ENCODE measurements around the gene BCAS3.
"Not testable (repeated sequence)": the region's sequence is repeated elsewhere in the genome, so short reads cannot be mapped to it uniquely, and the experiment has no call there.

BCAS3 gene

DNA sequence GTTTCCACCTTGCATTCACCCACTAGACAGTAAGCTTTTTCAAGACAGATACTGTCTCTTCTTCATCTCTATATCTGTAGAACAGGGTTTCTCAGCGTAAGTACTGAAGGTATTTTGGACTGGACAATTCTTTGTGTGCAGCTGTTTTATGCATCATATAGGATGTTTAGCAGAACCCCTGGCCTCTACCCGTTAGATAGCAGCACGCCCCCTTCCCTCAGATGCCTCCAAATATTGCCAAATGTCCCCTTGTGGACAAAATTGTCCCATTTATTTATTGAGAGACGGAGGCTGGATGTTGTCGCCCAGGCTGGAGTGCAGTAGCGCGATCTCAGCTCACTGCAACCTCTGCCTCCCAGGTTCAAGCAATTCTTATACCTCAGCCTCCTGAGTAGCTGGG lies 458.6 kb downstream of the BCAS3 start:
- DNase-seq = no peak

DNA sequence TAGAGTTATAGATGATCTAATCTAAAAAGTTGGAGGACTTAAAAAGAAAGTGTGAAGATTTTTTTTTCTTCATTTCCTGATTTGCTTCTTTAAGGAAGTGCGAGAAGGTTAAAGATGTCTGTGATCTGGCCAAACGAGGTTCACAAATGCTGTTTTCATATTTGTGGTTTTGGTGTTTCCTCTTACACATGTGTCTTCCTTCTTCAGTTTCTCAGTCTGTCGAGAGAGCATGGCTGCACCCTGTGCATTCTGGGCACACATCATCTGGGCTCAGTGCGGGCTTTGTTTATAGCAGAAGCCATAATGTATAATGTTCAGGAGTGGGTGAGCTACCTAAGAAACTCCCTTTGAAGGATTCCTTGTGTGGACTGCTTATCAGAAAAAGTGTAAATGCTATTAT lies 461.6 kb downstream of the BCAS3 start:
- no peak for DNase-seq

DNA sequence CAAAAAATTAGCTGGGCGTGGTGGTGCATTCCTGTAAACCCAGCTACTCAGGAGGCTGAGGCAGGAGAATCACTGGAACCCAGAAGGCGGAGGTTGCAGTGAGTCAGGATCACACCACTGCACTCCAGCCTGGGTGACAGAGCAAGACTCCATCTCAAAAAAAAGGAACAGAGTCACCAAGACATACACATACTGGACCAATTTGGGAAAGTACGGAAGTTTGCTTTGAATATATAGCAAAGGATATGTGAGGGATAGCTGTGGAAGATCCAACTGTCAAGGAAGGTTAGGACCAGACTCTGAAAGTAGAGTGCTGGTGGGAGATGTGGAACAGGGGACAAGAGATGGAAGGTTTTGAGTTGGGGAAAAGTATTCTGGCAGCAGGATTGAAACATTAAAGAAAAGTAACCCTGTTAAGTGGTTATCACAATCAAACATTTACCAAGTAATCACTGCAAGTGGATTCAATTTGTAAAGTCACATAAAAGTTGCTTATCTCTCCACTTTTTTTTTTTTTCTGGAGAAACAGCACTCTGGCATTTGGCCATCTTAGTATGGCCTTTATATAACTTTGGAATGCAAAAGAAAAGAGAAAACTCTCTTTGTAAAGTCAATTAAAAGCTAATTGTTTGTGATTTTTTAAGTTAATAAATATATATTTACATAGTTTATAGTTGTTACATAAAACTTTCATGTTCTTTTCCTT lies 462.6 kb downstream of the BCAS3 start:
- no peak for DNase-seq

DNA sequence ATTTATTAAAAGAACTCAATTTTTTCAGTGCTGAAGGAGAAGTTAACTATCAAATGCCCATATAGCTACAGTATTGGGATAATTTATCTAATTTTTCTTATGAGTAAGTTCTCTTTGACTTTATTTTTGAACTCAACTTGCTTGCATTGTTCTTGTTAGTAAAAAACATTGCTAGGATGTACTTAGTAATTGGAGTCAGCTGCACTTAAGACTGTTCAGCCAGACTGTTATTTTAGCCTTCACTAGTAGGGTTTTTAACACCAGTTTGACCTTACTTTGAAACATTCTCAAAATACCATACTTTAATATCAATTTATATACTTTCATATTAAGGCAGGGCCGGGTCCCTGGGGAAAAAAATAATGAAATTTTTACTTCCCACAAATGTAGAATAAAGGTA lies 465.4 kb downstream of the BCAS3 start:
- no peak for DNase-seq

DNA sequence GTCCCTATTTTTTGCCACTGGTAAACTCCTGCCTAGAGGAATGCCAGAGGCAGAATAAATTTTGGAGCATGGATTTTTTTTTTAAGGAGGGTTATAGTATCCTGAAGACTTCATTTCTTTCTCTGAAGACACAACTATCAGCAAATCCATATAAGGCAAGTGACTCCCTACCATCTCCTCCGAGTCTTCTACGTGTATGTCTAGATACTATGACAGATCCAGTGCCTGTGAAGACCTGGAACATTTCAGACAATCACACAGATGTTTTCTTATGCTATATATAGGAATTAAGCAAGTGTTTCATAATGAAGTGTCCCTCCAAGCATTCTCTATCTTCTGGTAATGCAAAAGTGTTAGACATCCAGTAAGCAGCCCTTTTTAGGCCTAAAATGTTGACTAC lies 466.5 kb downstream of the BCAS3 start:
- no peak for DNase-seq

DNA sequence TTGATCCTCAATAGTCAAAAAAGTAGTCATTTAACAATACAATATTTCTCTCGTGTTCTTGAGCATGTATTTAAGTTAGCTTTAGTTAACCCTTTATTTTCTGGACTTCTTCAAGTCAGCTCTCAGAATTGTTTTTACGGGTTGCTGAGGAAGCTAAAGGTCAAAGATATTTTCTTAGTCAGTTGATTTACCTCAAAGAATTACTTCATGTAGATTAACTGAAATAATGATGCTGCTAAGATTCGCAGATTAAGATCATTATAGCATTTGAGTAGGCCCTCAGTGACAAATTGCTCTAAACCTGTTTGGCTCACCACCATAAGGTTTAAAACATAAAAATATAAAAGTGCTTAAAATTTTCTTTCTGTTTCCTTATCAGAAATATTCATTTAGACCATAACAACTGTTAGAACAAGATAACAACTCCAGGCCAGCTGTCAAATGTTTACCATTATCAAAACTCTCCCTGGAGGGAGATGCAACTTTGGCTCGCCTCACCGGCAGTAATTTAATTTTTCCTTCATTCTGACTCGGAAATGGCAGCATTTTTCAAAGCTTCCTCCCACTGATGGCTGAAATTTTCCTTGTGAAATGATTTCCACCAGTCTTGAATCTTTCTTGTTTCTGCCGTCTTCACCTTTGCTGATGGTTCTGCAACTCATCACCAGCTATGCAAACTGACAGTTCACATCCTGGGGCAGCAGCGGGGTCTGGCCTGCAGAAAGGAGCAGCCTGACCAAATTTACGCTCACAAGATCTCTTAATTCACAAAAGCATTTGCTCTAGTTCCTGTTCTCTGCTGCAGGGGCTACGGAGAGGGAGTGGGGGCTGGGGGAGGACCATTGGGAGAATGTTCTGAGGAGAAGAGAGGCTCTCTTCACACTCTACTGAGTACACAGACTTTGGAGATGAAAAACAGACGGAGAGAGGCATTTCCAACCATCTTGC lies 467.2 kb downstream of the BCAS3 start:
- DNase-seq = no peak

DNA sequence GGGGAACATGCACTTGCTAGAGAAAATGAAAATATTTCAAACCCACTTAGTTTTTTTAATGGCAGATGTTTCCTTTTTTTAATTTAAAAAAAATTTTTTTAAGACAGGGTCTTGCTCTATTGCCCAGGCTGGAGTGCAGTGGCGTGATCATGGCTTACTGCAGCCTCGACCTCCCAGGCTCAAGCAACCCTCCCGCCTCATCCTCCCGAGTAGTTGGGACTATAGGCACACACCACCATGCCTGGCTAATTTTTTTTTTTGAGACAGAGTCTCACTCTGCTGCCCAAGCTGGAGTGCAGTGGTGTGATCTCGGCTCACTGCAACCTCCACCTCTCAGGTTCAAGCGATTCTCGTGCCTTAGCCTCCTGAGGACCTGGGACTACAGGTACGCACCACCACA lies 469.2 kb downstream of the BCAS3 start:
- DNase-seq = not testable (repeated sequence)

DNA sequence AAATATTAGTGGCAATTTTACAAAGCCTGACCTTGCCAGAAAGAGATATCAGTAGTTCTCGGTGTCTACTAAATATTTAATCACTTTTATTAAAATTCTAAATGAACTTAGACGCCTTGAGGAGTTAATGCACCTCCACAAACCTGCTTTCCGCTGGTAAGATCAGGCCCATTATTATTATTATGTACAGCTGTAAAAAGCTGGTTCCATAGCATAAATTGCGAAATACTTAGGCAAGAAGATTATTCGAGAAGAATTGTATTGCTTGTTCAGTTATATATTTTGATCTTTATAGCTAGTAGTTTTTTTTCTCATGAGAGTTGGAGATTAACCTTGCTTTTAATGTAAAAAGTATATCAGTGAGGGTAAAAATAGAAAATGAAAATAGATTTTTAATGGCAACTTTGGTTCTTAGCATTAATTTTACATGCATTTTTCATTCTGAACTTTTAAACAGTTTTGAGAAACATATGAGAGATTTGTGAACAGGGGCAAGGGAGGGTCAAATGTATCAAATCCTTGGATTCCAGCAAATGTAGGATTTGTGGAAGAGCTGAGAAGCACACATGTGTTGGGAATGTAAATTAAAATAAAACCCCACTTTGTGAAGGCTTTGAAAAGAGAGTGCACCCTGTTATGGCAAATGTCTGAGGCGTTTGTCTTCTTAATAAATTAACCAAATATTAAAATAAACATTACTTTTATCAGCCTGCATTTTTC lies 471.6 kb downstream of the BCAS3 start:
- no peak for DNase-seq

DNA sequence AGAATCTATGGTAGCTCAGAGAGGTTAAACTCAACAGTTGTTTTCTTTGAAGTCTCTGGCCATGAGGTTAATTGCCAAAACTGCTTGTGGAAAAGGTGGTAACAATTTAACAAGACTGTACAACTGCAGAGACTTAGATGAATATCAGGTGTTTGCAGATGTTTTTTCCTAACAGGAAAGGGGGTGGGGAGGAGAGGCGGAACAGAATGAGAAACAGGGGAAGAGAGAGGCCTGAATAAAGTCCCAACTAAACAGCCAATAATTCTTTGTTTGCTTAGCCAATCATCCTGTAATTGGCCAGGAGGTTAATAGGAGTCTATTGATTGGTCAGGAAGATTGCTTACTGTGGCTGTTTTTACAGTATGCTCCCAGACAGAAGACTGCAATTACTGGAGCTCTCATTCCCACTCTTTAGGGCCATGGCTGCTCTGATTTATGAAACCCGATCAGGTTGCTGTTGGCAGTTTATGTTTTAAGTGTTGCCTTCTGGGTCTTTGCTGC lies 472.3 kb downstream of the BCAS3 start:
- peak in 1 of 2 experiments; percentile 10 for DNase-seq

DNA sequence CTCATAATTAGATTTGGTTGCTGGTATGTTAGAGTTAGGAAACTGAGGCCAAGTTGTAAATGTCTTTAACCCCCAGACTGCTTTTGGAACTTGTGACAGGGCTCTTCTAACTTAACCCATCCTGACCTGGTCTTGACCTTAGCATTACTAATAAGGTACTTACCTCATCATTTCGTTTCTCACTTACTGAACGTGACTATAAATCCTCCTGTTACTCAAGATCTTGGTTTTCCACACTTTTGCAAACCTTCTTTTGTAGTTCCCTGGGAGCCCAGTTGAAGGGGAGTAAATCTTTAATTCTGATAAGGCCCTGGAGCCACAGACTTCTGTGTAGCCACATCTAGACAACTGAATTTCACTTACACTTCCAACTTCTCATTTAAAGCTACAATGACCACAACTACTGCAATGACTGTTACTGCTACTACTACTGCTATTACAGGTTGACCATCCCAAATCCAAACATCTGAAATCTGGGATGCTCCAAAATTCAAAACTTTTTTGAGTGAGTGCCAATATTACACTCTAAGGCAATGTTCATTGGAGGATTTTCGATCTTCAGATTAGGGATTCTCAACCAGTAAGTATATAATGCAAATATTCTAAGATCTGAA lies 473.1 kb downstream of the BCAS3 start:
- DNase-seq = no peak

DNA sequence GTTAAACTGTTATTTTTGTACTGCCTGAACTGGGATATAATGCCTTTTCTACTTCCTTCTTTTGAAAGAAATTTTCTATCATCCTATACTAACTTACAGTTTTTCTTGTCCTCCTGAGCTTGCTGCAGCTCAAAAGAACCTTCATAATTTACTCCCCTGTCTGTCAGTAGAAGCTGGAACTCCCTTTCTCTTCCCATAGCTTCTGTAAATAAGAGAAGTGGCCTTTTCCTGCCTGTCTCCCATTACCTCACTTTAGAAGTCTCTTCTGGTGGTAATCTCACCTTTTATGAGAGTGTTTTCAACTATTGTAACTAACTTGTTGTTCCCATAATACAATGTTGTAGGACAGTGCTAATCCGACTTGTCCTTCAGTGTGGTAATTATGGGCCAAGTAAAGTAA lies 475.2 kb downstream of the BCAS3 start:
- no peak for DNase-seq

DNA sequence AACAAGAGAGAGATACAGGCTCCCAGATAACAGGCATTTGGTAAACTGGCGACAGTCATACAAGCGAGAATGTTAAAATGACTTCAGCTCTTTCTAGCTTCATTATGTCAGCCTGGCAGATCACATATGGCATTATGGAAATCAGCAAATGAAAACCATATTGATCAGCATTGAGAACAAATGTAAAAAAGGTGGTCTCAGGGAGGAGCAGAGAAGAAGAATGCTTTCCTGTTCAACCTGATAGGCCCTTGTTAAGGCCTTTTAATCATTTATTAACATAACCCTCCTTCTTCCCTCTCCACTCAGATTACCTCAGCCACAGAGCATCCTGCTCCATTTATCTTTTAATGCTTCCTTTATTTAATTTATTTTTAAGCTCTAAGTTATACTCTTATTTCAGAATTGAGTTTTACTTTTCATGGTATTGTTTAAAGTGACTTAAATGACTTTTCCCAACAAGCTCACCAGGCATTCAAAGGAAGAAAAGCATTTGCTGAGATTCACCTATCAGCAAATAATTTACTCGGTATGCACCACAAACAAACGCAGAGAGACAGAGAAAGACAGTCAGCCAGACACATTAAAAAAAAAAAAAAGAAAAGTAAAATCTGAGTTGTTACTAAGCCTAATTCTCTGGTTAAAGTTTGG lies 478.1 kb downstream of the BCAS3 start:
- no peak for DNase-seq

DNA sequence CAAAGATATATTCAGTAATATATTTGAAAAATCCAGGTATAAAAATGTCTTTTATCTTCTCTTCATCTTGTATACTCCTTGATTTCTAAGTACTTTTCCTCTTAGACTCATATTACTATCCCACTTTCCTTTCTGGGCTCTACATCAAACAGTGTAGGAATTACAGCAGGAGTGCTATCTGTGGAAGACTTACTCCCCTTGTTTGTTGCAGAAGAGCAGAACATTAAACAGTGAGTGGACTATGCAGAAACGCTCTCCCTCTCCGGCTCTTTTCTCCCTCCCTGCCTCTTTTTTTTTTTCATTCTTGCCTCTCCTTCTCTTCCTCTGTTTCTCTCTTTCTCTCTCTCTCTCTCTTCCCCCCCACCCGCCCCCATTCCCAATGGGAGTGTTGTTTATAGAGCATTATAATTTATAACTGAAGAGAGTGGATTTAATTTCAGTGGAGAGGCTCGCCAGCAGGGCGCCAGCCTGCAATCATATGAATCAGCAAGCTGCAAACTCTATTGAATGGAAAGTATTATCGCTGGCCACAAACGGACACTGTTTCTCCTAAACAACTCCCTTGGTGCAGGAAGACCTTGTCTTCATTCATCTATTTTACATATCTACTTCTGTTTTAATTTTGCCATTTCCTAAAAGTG lies 479.7 kb downstream of the BCAS3 start:
- peak; percentile 15 to 24 for DNase-seq

DNA sequence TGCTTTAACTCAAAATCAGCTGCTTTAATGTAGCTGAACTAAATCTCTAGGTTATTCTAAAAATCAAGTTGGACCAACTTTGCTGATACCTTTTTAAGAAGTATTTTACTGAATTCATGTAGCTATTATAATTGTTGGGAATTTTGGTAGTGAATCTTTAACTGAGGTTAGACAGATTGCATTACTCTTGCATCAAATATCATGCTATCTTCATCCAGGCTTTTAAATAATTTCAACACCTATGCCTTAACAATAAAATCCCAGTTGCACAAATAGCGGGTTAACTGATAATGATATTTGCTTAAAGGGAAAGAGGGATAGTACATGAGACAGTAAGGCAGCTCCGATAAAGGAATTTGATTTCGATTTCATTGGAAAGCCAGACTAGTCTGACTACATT lies 480.7 kb downstream of the BCAS3 start:
- DNase-seq = no peak

DNA sequence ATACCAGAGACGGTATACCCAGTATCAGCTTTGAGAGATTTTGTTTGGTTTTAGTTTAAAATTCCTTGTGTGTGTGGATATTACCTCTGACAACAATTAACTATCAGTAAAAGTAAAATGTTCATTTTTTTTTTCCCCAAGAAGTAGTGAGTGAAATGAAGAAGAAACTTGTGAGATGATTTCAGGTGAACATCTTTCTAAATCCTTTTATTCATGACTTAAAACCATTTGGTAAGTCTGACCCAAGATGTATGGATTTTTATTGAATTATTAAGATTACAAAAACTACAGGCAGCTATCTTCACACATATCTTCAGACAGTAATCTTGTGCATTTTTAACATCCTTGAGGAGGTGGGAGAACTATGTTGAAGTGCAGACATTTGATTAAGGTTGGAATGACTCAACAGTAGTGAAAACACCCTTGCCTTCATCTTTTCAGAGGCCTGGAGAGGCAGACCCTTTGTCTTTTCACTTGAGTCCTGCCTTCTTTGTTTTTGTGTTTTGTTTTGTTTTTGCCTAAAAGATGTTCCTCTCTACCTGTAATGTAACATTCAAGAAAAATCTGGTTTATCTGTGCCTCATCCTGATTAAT lies 481.7 kb downstream of the BCAS3 start:
- DNase-seq = no peak

DNA sequence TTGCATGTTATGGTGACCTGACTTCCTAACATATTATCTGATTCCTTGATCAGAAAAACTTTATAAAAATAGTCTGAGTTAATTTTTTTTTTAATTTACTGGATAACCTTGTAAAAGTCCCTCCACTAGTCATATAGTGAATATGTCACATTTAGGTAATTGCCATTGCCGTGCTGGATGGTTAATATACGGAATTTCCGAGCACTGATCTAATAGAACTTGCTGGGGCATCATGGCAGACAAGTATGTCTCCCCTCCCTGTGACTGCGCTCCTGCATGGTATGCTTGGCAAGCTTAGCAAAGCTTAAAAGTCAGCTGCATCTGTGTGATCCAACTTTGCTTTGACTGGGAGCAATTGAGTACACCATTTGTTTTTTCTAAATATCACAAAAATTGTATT lies 482.6 kb downstream of the BCAS3 start:
- DNase-seq = no peak

DNA sequence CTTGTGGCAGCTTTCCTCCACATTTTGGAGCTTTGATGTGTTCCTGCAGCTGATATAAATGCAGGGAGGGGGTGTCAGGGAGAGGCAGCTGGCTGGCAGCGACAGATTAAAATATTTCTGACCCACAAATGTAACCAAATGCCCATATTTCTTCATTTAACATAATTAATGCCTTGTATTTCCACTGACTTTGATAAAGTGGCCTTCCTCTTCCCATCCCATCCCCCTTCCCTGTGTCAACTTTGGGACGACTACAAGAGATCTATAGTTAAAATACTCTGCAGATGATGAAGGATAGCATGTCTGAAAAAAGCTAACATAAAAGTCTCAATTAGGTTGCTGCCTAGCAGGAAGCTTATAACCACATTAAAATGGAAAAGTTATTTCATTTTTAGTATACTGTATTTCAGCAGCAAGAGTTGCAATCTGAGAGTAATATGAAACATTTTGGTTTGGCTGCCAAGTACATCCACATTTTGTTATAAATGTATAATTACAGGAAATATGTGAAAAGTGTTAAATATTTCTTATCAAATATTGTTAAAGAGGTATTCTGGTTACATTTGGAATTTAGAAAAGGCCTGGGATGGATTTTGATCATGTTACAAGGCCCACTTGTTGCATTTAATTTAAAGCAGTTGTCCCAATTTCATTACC lies 483.3 kb downstream of the BCAS3 start:
- no peak for DNase-seq

DNA sequence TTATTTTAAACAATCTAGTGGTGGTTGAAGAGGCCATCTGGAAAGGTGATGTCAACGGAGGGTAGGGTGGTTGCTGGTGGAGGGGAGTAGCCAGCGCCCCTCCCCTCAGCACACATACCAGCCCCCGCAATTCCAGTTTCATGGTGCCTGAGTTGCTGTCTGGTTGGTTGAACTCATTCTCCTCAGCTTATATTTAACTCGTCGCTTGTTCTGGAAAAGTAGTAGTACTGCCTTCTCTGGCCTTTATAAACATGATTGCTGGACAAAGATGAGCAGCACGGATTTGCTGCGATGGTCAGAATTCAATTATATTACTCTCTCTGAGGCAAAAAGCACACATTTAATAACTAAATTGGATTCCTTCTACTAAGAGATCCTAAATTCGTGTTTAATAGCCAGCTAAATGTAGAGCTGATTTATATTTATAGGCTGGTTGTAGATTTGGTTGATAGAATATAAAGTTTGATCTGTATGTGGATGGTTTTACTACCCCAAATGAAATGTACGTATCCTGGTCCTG lies 484.0 kb downstream of the BCAS3 start:
- no peak for DNase-seq

DNA sequence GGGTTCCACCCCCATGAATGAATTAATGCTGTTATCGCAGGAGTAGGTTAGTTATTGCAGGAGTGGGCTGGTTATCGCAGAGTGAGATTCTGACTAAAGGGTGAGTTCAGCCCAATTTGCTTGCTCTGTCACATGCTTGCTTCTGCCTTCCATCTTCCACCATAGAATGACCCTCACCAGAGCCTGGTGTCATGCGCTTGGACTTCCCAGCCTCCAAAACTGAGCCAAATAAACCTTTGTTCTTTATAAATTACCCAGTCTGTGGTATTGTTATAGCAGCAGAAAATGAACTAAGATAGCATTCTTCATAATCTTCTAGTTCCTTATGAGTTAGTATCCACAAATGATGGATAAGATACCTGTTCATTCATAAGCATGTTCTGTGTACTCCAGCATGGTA lies 486.9 kb downstream of the BCAS3 start:
- no peak for DNase-seq

DNA sequence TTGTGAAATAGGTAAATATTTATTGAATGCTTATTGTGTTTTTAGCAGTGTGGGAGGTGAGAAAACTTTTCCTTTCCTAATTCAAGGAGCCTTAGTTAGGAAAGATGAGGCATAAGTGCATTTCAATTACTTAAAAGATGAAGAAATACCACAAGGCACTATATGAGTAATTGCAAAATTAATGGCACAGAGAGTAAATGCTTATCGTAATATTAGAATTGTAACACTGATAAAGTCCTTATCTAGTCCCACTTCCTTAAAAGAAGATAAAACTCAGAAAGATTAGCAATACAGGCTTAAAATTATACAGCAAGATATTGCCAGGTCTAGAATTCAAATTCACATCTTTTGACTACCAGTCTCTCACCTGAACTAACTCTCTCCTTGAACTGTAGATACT lies 489.4 kb downstream of the BCAS3 start:
- DNase-seq = no peak

DNA sequence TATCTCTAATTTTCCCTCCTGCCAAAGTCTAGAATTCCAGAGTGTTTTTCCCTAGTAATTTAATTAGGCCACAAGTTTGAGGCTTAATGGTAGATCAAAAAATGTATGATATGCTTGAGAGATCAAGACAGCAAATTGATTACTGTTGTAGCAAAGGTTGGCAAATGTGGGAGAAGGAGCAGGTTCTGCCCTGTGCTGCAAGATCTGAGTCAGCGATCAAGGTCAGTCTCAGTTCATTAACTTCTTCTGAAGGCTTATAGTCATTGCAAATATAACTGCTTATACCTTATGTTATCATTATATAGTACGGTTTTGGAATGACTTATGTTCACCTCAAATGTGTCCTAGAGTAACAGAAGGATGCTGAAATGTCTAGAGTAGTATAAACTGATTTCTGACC lies 490.9 kb downstream of the BCAS3 start:
- no peak for DNase-seq
